IMR-90 (cell line): ENCODE measurements around the gene FADD. TPM values are rescaled to one million over a fixed set of nuclear protein-coding genes. Genes with fewer than 3 reads are reported as not detected.

Experiments used
- ATAC-seq: fragments of 200-7000 bp; cut with Tn5 transposase; 2 replicates; pipeline ENCODE4 v1.9.1; 2020; ENCODE audit warnings: low read depth, mild to moderate bottlenecking, moderate library complexity
- Bru-seq: library from RNA; stranded (reverse); fragments of 400-500 nt; gene quantifications from one replicate; lab custom pipeline; 2021; lab: Mats Ljungman, UMichigan
- BruChase-seq, 2 experiments: library from RNA; stranded (reverse); fragments of 400-500 nt; gene quantifications; one replicate each; lab custom pipeline; 2021; lab: Mats Ljungman, UMichigan
- BruUV-seq: library from RNA; stranded (reverse); fragments of 400-500 nt; replicated peaks from 2 replicates; lab custom pipeline; 2021; lab: Mats Ljungman, UMichigan
- CTCF ChIA-PET: fragments of 300-600 bp; formaldehyde crosslinking; extraction: SDS; loops from one replicate; lab custom pipeline; 2021; ENCODE audit warnings: antibody characterized with exemption; lab: Yijun Ruan, JAX
- POLR2A ChIA-PET: fragments of 300-600 bp; sonication (Branson Sonifier 250); formaldehyde crosslinking; loops from one replicate; lab custom pipeline; 2022; ENCODE audit warnings: antibody characterized with exemption; ENCODE audit not compliant: unreplicated experiment; lab: Charles Lee
- DNase-seq: peaks from one replicate; pipeline ENCODE4 v3.0.0; 2013
- H2AFZ ChIP-seq: replicated peaks from 2 replicates; pipeline ENCODE3; 2013; ENCODE audit warnings: low read length, mild to moderate bottlenecking; ENCODE audit not compliant: poor library complexity
- H2AK5ac ChIP-seq: 2 replicates; pipeline ENCODE4 v1.6.1; 2013; ENCODE audit warnings: low read depth, low read length, inconsistent platforms
- H2AK9ac ChIP-seq: replicated peaks from 2 replicates; pipeline ENCODE3; 2013; ENCODE audit warnings: mild to moderate bottlenecking, low read depth, low read length, moderate library complexity; ENCODE audit not compliant: poor library complexity
- H2BK120ac ChIP-seq: 2 replicates; pipeline ENCODE4 v1.6.1; 2013; ENCODE audit warnings: low read depth, low read length, inconsistent platforms
- H2BK15ac ChIP-seq: 3 replicates; pipeline ENCODE4 v1.6.1; 2013; ENCODE audit warnings: low read depth, low read length, inconsistent platforms
- H2BK20ac ChIP-seq: 2 replicates; pipeline ENCODE4 v1.6.1; 2013; ENCODE audit warnings: low read depth, mild to moderate bottlenecking, inconsistent platforms, low read length, moderate library complexity
- H2BK5ac ChIP-seq: 2 replicates; pipeline ENCODE4 v1.6.1; 2013; ENCODE audit warnings: mild to moderate bottlenecking, low read depth, low read length, inconsistent platforms; ENCODE audit not compliant: poor library complexity, severe bottlenecking
- H3K14ac ChIP-seq: replicated peaks from 2 replicates; pipeline ENCODE4 v1.6.1; 2013; ENCODE audit warnings: low read depth, low read length, inconsistent platforms
- H3K18ac ChIP-seq: 2 replicates; pipeline ENCODE4 v1.6.1; 2013; ENCODE audit warnings: low read depth, low read length, control low read depth
- H3K23ac ChIP-seq: 2 replicates; pipeline ENCODE4 v1.6.1; 2013; ENCODE audit warnings: low read depth, low read length, inconsistent platforms
- H3K27ac ChIP-seq: 2 replicates; pipeline ENCODE4 v1.5.1; 2013; ENCODE audit warnings: mild to moderate bottlenecking, control low read depth, low read length; ENCODE audit not compliant: insufficient read depth
- H3K27me3 ChIP-seq: 2 replicates; pipeline ENCODE4 v1.6.1; 2013; ENCODE audit warnings: low read length; ENCODE audit not compliant: control insufficient read depth, insufficient read depth
- H3K36me3 ChIP-seq: 2 replicates; pipeline ENCODE4 v1.6.1; 2013; ENCODE audit warnings: low read length, mixed read lengths; ENCODE audit not compliant: control insufficient read depth, insufficient read depth
- H3K4ac ChIP-seq: 2 replicates; pipeline ENCODE4 v1.6.1; 2013; ENCODE audit warnings: low read depth, low read length, inconsistent platforms
- H3K4me1 ChIP-seq: 2 replicates; pipeline ENCODE4 v1.6.1; 2013; ENCODE audit warnings: low read length, mixed read lengths; ENCODE audit not compliant: control insufficient read depth, insufficient read depth
- H3K4me2 ChIP-seq: 2 replicates; pipeline ENCODE4 v1.6.1; 2013; ENCODE audit warnings: low read depth, mild to moderate bottlenecking, control low read depth, low read length, moderate library complexity
- H3K4me3 ChIP-seq: 2 replicates; pipeline ENCODE4 v1.5.1; 2013; ENCODE audit warnings: low read depth, mild to moderate bottlenecking, control low read depth, low read length, moderate library complexity; ENCODE audit not compliant: insufficient read depth
- H3K56ac ChIP-seq: 2 replicates; pipeline ENCODE4 v1.6.1; 2013; ENCODE audit warnings: low read length, inconsistent platforms; ENCODE audit not compliant: insufficient read depth; ENCODE audit errors: extremely low read depth
- H3K79me1 ChIP-seq, 2 experiments: 2 replicates each; pipeline ENCODE4 v1.6.1; 2013; ENCODE audit warnings: low read length in 2 of 2, inconsistent platforms in 1 of 2, low read depth in 1 of 2
- H3K9ac ChIP-seq: 2 replicates; pipeline ENCODE4 v1.6.1; 2013; ENCODE audit warnings: low read depth, low read length, control low read depth
- H3K9me1 ChIP-seq: 2 replicates; pipeline ENCODE4 v1.6.1; 2013; ENCODE audit warnings: low read length, inconsistent platforms; ENCODE audit not compliant: insufficient read depth
- H3K9me3 ChIP-seq: 2 replicates; pipeline ENCODE4 v1.6.1; 2013; ENCODE audit warnings: low read length; ENCODE audit not compliant: control insufficient read depth, insufficient read depth
- H4K20me1 ChIP-seq: 2 replicates; pipeline ENCODE4 v1.6.1; 2013; ENCODE audit warnings: low read length, inconsistent platforms; ENCODE audit not compliant: insufficient read depth
- H4K5ac ChIP-seq: 2 replicates; pipeline ENCODE4 v1.6.1; 2013; ENCODE audit warnings: mild to moderate bottlenecking, low read depth, low read length, control low read depth
- H4K8ac ChIP-seq, 2 experiments: 2 replicates each; pipeline ENCODE4 v1.6.1; 2013; ENCODE audit warnings: low read depth in 2 of 2, low read length in 2 of 2, control low read depth in 1 of 2, inconsistent platforms in 1 of 2
- H4K91ac ChIP-seq: 2 replicates; pipeline ENCODE4 v1.6.1; 2013; ENCODE audit warnings: low read depth, low read length, inconsistent platforms; ENCODE audit not compliant: insufficient read depth
- FOS ChIP-seq: fragments of 150-350 bp; IDR thresholded peaks from 2 replicates; pipeline ENCODE4 v1.6.1; 2016; ENCODE audit warnings: low read depth, low read length
- MAFK ChIP-seq: IDR thresholded peaks from 2 replicates; pipeline ENCODE4 v1.6.1; 2012; ENCODE audit warnings: low read depth, low read length, improper control_type of control experiment
- MXI1 ChIP-seq: IDR thresholded peaks from 2 replicates; pipeline ENCODE4 v1.6.1; 2012; ENCODE audit warnings: low read depth, mild to moderate bottlenecking, low read length, moderate library complexity, borderline replicate concordance
- NFE2L2 ChIP-seq: fragments of 150-350 bp; IDR thresholded peaks from 2 replicates; pipeline ENCODE4 v1.6.1; 2016; ENCODE audit warnings: low read depth, mild to moderate bottlenecking, low read length
- POLR2A ChIP-seq: IDR thresholded peaks from 2 replicates; pipeline ENCODE4 v1.6.1; 2012; ENCODE audit warnings: mild to moderate bottlenecking, low read depth, low read length
- RFX5 ChIP-seq: IDR thresholded peaks from 2 replicates; pipeline ENCODE4 v1.8.0; 2012; ENCODE audit warnings: low read depth, mild to moderate bottlenecking, low read length, moderate library complexity
- SMC3 ChIP-seq: fragments of 150-350 bp; IDR thresholded peaks from 2 replicates; pipeline ENCODE4 v1.6.1; 2016; ENCODE audit warnings: low read depth, mild to moderate bottlenecking, antibody characterized with exemption, low read length, moderate library complexity
- WGBS, 2 experiments: methylation state at CpG; one replicate each; pipeline versions ENCODE4 v1.1.5 to v1.1.7; 2013; ENCODE audit warnings: missing lambda C conversion rate in 2 of 2; ENCODE audit not compliant: insufficient read length in 1 of 2; ENCODE audit errors: extremely low coverage in 2 of 2; 5-methylcytosine and 5-hydroxymethylcytosine counted together
- dilution Hi-C: fragments of 300-500 bp; cut with HindIII; formaldehyde crosslinking; loops from one replicate; pipeline ENCODE4 v1.14.3; 2018; ENCODE audit warnings: low sequenced_read_pairs; ENCODE audit not compliant: unreplicated experiment
- in situ Hi-C: fragments of 300-500 bp; cut with MboI; formaldehyde crosslinking; loops from 3 replicates; pipeline ENCODE4 v1.14.3; 2019; ENCODE audit warnings: low sequenced_read_pairs, inconsistent platforms, mixed read lengths
- intact Hi-C: fragments of 100-400 bp; cut with micrococcal nuclease; formaldehyde crosslinking; loops from 2 replicates; pipeline ENCODE4 v1.10.0; 2022
- long read RNA-seq: library from polyadenylated mRNA; unstranded; transcript quantifications from one replicate; pipeline ENCODE4 v2.0.0, GENCODE V29; 2021; ENCODE audit not compliant: unreplicated experiment
- polyA plus RNA-seq, 3 experiments: library from polyadenylated mRNA; depleted of rRNA; stranded (reverse); fragments of >200 nt; gene quantifications; 2 replicates each; pipeline ENCODE4 v1.2.3, GENCODE V29; 2012; ENCODE audit warnings: low replicate concordance in 1 of 3
- total RNA-seq: library from RNA; depleted of rRNA; stranded (reverse); fragments of >200 nt; gene quantifications from 2 replicates; pipeline ENCODE4 v1.2.3, GENCODE V29; 2012; rRNA removed
- TF ChIP-seq, protein P1 (sequence below): fragments of 150-350 bp; IDR thresholded peaks from 2 replicates; pipeline ENCODE4 v1.6.1; 2016; ENCODE audit warnings: low read depth, mild to moderate bottlenecking, low read length, moderate library complexity, borderline replicate concordance
- TF ChIP-seq, protein P2 (sequence below): fragments of 150-350 bp; IDR thresholded peaks from 2 replicates; pipeline ENCODE4 v1.6.1; 2017; ENCODE audit warnings: mild to moderate bottlenecking, antibody characterized with exemption, low read length, low read depth
- TF ChIP-seq, protein P3 (sequence below): conservative IDR thresholded peaks from 2 replicates; pipeline ENCODE4 v1.5.1; 2012; ENCODE audit warnings: mild to moderate bottlenecking, low read depth, low read length, improper control_type of control experiment

Gene FADD, protein sequence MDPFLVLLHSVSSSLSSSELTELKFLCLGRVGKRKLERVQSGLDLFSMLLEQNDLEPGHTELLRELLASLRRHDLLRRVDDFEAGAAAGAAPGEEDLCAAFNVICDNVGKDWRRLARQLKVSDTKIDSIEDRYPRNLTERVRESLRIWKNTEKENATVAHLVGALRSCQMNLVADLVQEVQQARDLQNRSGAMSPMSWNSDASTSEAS
- 44.4 and 47.2 TPM in 2 replicates for total RNA-seq
- polyA plus RNA-seq (2012; rRNA removed): 33.8 and 38.1 TPM in 2 replicates
- polyA plus RNA-seq (2012; cell fraction: cytosol; rRNA removed): 27.3 and 43.5 TPM in 2 replicates
- 13.3 and 24.4 TPM in 2 replicates for polyA plus RNA-seq (2012; cell fraction: nucleus; rRNA removed; ENCODE audit: low replicate concordance)
- percentile 71 among the genes with signal in this experiment for Bru-seq, nascent RNA
- BruChase-seq, experiment 1, labeled RNA remaining after a 6-hour chase: percentile 60 among the genes with signal in this experiment
- percentile 76 among the genes with signal in this experiment for BruChase-seq, experiment 2, labeled RNA remaining after a 2-hour chase
- long read RNA-seq, transcript FADD-201 (2 exons, 1,841 nt): major isoform, 83 of 90 reads
- long read RNA-seq, partial matches to known transcripts: 0 of 90 reads
- long read RNA-seq, other reads (novel, unspliced or antisense): 7 of 90 reads

DNA sequence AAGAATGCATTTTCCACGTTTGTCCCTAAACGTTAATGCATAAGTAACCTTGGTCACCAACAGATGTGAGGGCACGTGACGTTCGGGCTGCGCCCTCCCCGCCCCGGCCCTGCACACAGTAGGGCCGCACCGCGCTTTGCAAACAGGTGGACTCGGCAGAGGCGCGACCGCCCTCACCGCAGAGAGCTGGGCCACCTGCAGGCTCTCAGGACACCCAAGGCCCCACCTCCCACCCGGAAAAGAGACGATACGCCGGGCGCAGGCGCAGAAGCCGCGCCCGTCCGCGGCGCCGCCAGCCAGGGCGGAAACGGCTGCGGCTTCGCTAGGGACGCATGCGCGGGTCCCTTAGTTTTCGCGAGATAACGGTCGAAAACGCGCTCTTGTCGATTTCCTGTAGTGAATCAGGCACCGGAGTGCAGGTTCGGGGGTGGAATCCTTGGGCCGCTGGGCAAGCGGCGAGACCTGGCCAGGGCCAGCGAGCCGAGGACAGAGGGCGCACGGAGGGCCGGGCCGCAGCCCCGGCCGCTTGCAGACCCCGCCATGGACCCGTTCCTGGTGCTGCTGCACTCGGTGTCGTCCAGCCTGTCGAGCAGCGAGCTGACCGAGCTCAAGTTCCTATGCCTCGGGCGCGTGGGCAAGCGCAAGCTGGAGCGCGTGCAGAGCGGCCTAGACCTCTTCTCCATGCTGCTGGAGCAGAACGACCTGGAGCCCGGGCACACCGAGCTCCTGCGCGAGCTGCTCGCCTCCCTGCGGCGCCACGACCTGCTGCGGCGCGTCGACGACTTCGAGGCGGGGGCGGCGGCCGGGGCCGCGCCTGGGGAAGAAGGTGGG lies at the start of gene FADD:
FADD (plus strand) TSS at position 377 of the 831 bp plus-strand sequence; CDS start at position 541, 164 bp downstream.
- H2AK9ac ChIP-seq: peak within 1 kb of the TSS; percentile 97
- peak within 1 kb of the TSS; percentile 99 for H3K14ac ChIP-seq
- H3K4me1 ChIP-seq: peaks cover 3% of the 10 kb centered on the region; the same call in 1 of the 2 replicates
- 0% methylated on average over 39 of the region's 91 CpGs; no CpG with 5 or more reads in 1 of the 2 experiments for WGBS, 2 experiments
- peaks cover 19% of the 10 kb centered on the region for H3K9me1 ChIP-seq
- ATAC-seq (peak; percentile 73), DNase-seq (peak; percentile 92)
- peak within 1 kb of the TSS; percentile 96 for H3K9ac ChIP-seq
- peak within 1 kb of the TSS; percentile 46; the same call in 2 of the 3 replicates for H2BK15ac ChIP-seq
- H4K91ac ChIP-seq: peak within 1 kb of the TSS; percentile 95
- H2AK5ac ChIP-seq: peak within 1 kb of the TSS; percentile 92
- H3K9me3 ChIP-seq: no peaks in the 10 kb centered on the region
- no peaks in the 10 kb centered on the region for H3K27me3 ChIP-seq
- peak within 1 kb of the TSS; percentile 72 for H2BK120ac ChIP-seq
- peak within 1 kb of the TSS; percentile 98 for H4K5ac ChIP-seq
- dilution Hi-C loops (no loop called here), in situ Hi-C loops (no loop called here), intact Hi-C loops (loop anchor here (2.0 to 10.0 kb wide), 4 partner anchors 68 to 214 kb away; partner anchors contain the start of genes CTTN and PPFIA1)
- peak within 1 kb of the TSS; percentile 64; the same call in 1 of the 2 replicates for H2BK20ac ChIP-seq
- ChIA-PET POLR2A (no interaction called here), CTCF (no interaction called here)
- H3K23ac ChIP-seq: peak within 1 kb of the TSS; percentile 98
- H3K27ac ChIP-seq: peak within 1 kb of the TSS; percentile 94
- peaks cover 43% of the 10 kb centered on the region for H4K20me1 ChIP-seq
- H3K18ac ChIP-seq: peak within 1 kb of the TSS; percentile 70
- peaks cover 15 to 48% of the 10 kb centered on the region in 2 experiments; a peak in 3 of 4 replicates for H3K79me1 ChIP-seq
- peak within 1 kb of the TSS; percentile 92 to 99 for H4K8ac ChIP-seq
- peak within 1 kb of the TSS; percentile 96 for H3K4ac ChIP-seq
- peak within 1 kb of the TSS; percentile 90 for H3K56ac ChIP-seq
- H3K4me2 ChIP-seq: peak within 1 kb of the TSS; percentile 98
- BruUV-seq: no TSS peak
- H2AFZ ChIP-seq: peak within 1 kb of the TSS; percentile 99
- H3K4me3 ChIP-seq: peak within 1 kb of the TSS; percentile 66
- peaks cover 28% of the 10 kb centered on the region for H3K36me3 ChIP-seq
- H2BK5ac ChIP-seq: peak within 1 kb of the TSS; percentile 90
- TF ChIP-seq MAFK (no peak), POLR2A (peak; percentile 85), FOS (no peak), NFE2L2 (no peak), SMC3 (no peak), MXI1 (peak; percentile 55; the same call in 1 of the 2 replicates), RFX5 (no peak)
- TF ChIP-seq, protein P1, sequence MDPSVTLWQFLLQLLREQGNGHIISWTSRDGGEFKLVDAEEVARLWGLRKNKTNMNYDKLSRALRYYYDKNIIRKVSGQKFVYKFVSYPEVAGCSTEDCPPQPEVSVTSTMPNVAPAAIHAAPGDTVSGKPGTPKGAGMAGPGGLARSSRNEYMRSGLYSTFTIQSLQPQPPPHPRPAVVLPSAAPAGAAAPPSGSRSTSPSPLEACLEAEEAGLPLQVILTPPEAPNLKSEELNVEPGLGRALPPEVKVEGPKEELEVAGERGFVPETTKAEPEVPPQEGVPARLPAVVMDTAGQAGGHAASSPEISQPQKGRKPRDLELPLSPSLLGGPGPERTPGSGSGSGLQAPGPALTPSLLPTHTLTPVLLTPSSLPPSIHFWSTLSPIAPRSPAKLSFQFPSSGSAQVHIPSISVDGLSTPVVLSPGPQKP: no peak
- TF ChIP-seq, protein P2, sequence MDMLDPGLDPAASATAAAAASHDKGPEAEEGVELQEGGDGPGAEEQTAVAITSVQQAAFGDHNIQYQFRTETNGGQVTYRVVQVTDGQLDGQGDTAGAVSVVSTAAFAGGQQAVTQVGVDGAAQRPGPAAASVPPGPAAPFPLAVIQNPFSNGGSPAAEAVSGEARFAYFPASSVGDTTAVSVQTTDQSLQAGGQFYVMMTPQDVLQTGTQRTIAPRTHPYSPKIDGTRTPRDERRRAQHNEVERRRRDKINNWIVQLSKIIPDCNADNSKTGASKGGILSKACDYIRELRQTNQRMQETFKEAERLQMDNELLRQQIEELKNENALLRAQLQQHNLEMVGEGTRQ: peak; percentile 77
- TF ChIP-seq, protein P3, sequence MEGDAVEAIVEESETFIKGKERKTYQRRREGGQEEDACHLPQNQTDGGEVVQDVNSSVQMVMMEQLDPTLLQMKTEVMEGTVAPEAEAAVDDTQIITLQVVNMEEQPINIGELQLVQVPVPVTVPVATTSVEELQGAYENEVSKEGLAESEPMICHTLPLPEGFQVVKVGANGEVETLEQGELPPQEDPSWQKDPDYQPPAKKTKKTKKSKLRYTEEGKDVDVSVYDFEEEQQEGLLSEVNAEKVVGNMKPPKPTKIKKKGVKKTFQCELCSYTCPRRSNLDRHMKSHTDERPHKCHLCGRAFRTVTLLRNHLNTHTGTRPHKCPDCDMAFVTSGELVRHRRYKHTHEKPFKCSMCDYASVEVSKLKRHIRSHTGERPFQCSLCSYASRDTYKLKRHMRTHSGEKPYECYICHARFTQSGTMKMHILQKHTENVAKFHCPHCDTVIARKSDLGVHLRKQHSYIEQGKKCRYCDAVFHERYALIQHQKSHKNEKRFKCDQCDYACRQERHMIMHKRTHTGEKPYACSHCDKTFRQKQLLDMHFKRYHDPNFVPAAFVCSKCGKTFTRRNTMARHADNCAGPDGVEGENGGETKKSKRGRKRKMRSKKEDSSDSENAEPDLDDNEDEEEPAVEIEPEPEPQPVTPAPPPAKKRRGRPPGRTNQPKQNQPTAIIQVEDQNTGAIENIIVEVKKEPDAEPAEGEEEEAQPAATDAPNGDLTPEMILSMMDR: no peak
